ENCODE measurements around the gene LCN1.

- TF ChIP-seq POLR2AphosphoS5 (IDR thresholded peaks at IDR 0.05) (no peak), CTCF (IDR thresholded peaks at IDR 0.05) (no peak)
Observed at GRCh38 chr9:135563039-135563476, 41.8 kb downstream of the LCN1 start.

Data from gastroesophageal sphincter (tissue), 3 donors.